ENCODE measurements around the gene IL5. TPM values are rescaled to one million over a fixed set of nuclear protein-coding genes. Genes with fewer than 3 reads are reported as not detected.

Gene IL5
- total and polyA plus RNA-seq, 2 of the 4 experiments (the other 2 are of a cell fraction) = not detected

GRCh38 chr5:132559383-132560060, 16.2 kb upstream of the IL5 start:
- dilution Hi-C loops (cut with HindIII; ENCODE audit: low sequenced_read_pairs, unreplicated experiment) (no loop called here), intact Hi-C loops (cut with micrococcal nuclease) (loop anchor here (5.0 kb wide), 1 partner anchor 52 kb away; no protein-coding TSS in a partner anchor), in situ Hi-C loops (cut with MboI; ENCODE audit: low sequenced_read_pairs) (no loop called here)
- Histone ChIP-seq H3K56ac (ENCODE audit: extremely low read depth, insufficient read depth, low read length) (no peak overlapping the region), H2BK120ac (ENCODE audit: low read depth, low read length) (no peak overlapping the region), H2AK9ac (replicated peaks; ENCODE audit: low read depth, low read length, poor library complexity) (no peak overlapping the region), H3K9me3 (ENCODE audit: control insufficient read depth, insufficient read depth, low read length) (peaks cover 3% of the 10 kb centered on the region), H2AFZ (replicated peaks; ENCODE audit: low read length, poor library complexity) (no peak overlapping the region), H3K9me1 (ENCODE audit: insufficient read depth, low read length) (peaks cover 4% of the 10 kb centered on the region; the same call in 1 of the 2 replicates), H3K18ac (ENCODE audit: low read depth, low read length) (no peak overlapping the region), H3K14ac (replicated peaks; ENCODE audit: low read depth, low read length) (no peak overlapping the region), H3K27me3 (ENCODE audit: control insufficient read depth, insufficient read depth, low read length) (no peaks in the 10 kb centered on the region), H3K79me1 (ENCODE audit: low read depth in 1 of 2, low read length in 2 of 2) (peaks cover 14 to 29% of the 10 kb centered on the region in 2 experiments), H3K4me3 (ENCODE audit: insufficient read depth, low read depth, low read length) (no peak overlapping the region), H2BK5ac (ENCODE audit: low read depth, low read length, poor library complexity, severe bottlenecking) (no peak overlapping the region), H3K4me1 (ENCODE audit: control insufficient read depth, insufficient read depth, low read length) (no peaks in the 10 kb centered on the region; the same call in none of the 2 replicates), H3K9ac (ENCODE audit: low read depth, low read length) (no peak overlapping the region), H3K4me2 (ENCODE audit: low read depth, low read length) (no peak overlapping the region), H2BK15ac (ENCODE audit: low read depth, low read length) (no peak overlapping the region), H4K8ac (ENCODE audit: low read depth in 2 of 2, low read length in 2 of 2) (no peak overlapping the region), H3K27ac (ENCODE audit: insufficient read depth, low read length) (no peak overlapping the region), H2AK5ac (ENCODE audit: low read depth, low read length) (no peak overlapping the region), H2BK20ac (ENCODE audit: low read depth, low read length) (no peak overlapping the region), H4K5ac (ENCODE audit: low read depth, low read length) (no peak overlapping the region), H4K20me1 (ENCODE audit: insufficient read depth, low read length) (no peaks in the 10 kb centered on the region), H3K36me3 (ENCODE audit: control insufficient read depth, insufficient read depth, low read length) (peaks cover 3% of the 10 kb centered on the region), H3K4ac (ENCODE audit: low read depth, low read length) (no peak overlapping the region), H4K91ac (ENCODE audit: insufficient read depth, low read depth, low read length) (no peak overlapping the region), H3K23ac (ENCODE audit: low read depth, low read length) (no peak overlapping the region)
- DNase-seq (no peak), ATAC-seq (ENCODE audit: low read depth) (no peak)
- POLR2A ChIA-PET (ENCODE audit: unreplicated experiment) = no interaction called here
- TF ChIP-seq, protein P1, sequence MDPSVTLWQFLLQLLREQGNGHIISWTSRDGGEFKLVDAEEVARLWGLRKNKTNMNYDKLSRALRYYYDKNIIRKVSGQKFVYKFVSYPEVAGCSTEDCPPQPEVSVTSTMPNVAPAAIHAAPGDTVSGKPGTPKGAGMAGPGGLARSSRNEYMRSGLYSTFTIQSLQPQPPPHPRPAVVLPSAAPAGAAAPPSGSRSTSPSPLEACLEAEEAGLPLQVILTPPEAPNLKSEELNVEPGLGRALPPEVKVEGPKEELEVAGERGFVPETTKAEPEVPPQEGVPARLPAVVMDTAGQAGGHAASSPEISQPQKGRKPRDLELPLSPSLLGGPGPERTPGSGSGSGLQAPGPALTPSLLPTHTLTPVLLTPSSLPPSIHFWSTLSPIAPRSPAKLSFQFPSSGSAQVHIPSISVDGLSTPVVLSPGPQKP (IDR thresholded peaks at IDR 0.05; ENCODE audit: borderline replicate concordance, low read depth, low read length) = no peak
- TF ChIP-seq CEBPB (IDR thresholded peaks at IDR 0.05; ENCODE audit: low read depth, low read length) = no peak
- no peak for TF ChIP-seq CHD1 (IDR thresholded peaks at IDR 0.05; ENCODE audit: low read depth, low read length)
- no peak for TF ChIP-seq MAZ (IDR thresholded peaks at IDR 0.05; ENCODE audit: borderline replicate concordance, low read depth, low read length)
- TF ChIP-seq RCOR1 (IDR thresholded peaks at IDR 0.05; ENCODE audit: insufficient replicate concordance, low read length) = no peak
- no peak for TF ChIP-seq SMC3 (IDR thresholded peaks at IDR 0.05; ENCODE audit: low read depth, low read length)
- no peak for TF ChIP-seq BHLHE40 (IDR thresholded peaks at IDR 0.05; ENCODE audit: low read depth, low read length)
- TF ChIP-seq POLR2A (IDR thresholded peaks at IDR 0.05; ENCODE audit: low read depth, low read length) = no peak
- TF ChIP-seq MXI1 (IDR thresholded peaks at IDR 0.05; ENCODE audit: borderline replicate concordance, low read depth, low read length) = no peak
- no peak for TF ChIP-seq MAFK (IDR thresholded peaks at IDR 0.05; ENCODE audit: low read depth, low read length)
- TF ChIP-seq RFX5 (IDR thresholded peaks at IDR 0.05; ENCODE audit: low read depth, low read length) = no peak
- TF ChIP-seq CTCF (conservative IDR thresholded peaks at IDR 0.05; ENCODE audit: low read depth, low read length) = no peak
- TF ChIP-seq RAD21 (IDR thresholded peaks at IDR 0.05; ENCODE audit: low read length) = no peak
- no peak for TF ChIP-seq FOS (IDR thresholded peaks at IDR 0.05; ENCODE audit: low read depth, low read length)
- TF ChIP-seq USF2 (IDR thresholded peaks at IDR 0.05; ENCODE audit: low read depth, low read length) = no peak
- TF ChIP-seq NFE2L2 (IDR thresholded peaks at IDR 0.05; ENCODE audit: low read depth, low read length) = no peak
- no CpG with 5 or more reads among the region's 2 CpGs for WGBS, 2 experiments (ENCODE audit: extremely low coverage in 2 of 2, insufficient read length in 1 of 2)
- CTCF ChIA-PET = no interaction called here
- no TSS peak for BruUV-seq (replicated peaks)

All from IMR-90 (cell line).